Calu3 (cell line): Measurements from ENCODE around the gene MRGPRE. TPM values are rescaled to one million over a fixed set of nuclear protein-coding genes. Genes with fewer than 3 reads are reported as not detected.

Experiments used
- BruUV-seq: library from RNA; stranded (reverse); fragments of 400-500 nt; replicated peaks from 2 replicates; lab custom pipeline; 2021; lab: Mats Ljungman, UMichigan
- CTCF ChIA-PET: fragments of 300-600 bp; sonication (Branson Sonifier 250); formaldehyde crosslinking; loops from one replicate; lab custom pipeline; 2022; ENCODE audit warnings: antibody characterized with exemption; lab: Charles Lee
- DNase-seq: peaks from one replicate; pipeline ENCODE4 v3.0.0; 2022
- H3K27ac Mint-ChIP-seq: one replicate; pipeline ENCODE4 v1.8.0; 2022; ENCODE audit warnings: mixed read lengths; ENCODE audit not compliant: unreplicated experiment
- H3K27me3 Mint-ChIP-seq: one replicate; pipeline ENCODE4 v1.8.0; 2022; ENCODE audit warnings: mixed read lengths; ENCODE audit not compliant: unreplicated experiment
- H3K36me3 Mint-ChIP-seq: one replicate; pipeline ENCODE4 v1.8.0; 2022; ENCODE audit warnings: mild to moderate bottlenecking, moderate library complexity, mixed read lengths; ENCODE audit not compliant: insufficient read depth, unreplicated experiment
- H3K4me1 Mint-ChIP-seq: one replicate; pipeline ENCODE4 v1.8.0; 2022; ENCODE audit warnings: mild to moderate bottlenecking, low read depth, mixed read lengths; ENCODE audit not compliant: unreplicated experiment
- H3K4me3 Mint-ChIP-seq: one replicate; pipeline ENCODE4 v1.8.0; 2022; ENCODE audit warnings: mild to moderate bottlenecking, low read depth, moderate library complexity, mixed read lengths; ENCODE audit not compliant: unreplicated experiment
- H3K9me3 Mint-ChIP-seq: one replicate; pipeline ENCODE4 v1.8.0; 2022; ENCODE audit warnings: low read depth, mixed read lengths; ENCODE audit not compliant: unreplicated experiment
- intact Hi-C: fragments of 100-400 bp; cut with micrococcal nuclease; formaldehyde crosslinking; loops from one replicate; pipeline ENCODE4 v1.10.0; 2022; ENCODE audit not compliant: unreplicated experiment
- total RNA-seq: library from RNA; stranded (reverse); gene quantifications from 2 replicates; pipeline ENCODE4 v1.2.3, GENCODE V29; 2022
- TF ChIP-seq, protein P1 (sequence below): fragments of 200-600 bp; IDR thresholded peaks from one replicate; pipeline ENCODE4 v1.8.0; 2022; ENCODE audit warnings: antibody characterized with exemption; ENCODE audit not compliant: unreplicated experiment

MRGPRE gene
- total RNA-seq, 1 experiment from 2014 or later, result not detected

- no peaks in the 10 kb centered on the region for H3K36me3 Mint-ChIP-seq
- H3K9me3 Mint-ChIP-seq, result no peaks in the 10 kb centered on the region
- H3K27me3 Mint-ChIP-seq, result peaks cover 88% of the 10 kb centered on the region
- H3K27ac Mint-ChIP-seq, result no peak overlapping the region
- intact Hi-C loops, result no loop called here
- H3K4me3 Mint-ChIP-seq, result no peak overlapping the region
- TF ChIP-seq, protein P1, sequence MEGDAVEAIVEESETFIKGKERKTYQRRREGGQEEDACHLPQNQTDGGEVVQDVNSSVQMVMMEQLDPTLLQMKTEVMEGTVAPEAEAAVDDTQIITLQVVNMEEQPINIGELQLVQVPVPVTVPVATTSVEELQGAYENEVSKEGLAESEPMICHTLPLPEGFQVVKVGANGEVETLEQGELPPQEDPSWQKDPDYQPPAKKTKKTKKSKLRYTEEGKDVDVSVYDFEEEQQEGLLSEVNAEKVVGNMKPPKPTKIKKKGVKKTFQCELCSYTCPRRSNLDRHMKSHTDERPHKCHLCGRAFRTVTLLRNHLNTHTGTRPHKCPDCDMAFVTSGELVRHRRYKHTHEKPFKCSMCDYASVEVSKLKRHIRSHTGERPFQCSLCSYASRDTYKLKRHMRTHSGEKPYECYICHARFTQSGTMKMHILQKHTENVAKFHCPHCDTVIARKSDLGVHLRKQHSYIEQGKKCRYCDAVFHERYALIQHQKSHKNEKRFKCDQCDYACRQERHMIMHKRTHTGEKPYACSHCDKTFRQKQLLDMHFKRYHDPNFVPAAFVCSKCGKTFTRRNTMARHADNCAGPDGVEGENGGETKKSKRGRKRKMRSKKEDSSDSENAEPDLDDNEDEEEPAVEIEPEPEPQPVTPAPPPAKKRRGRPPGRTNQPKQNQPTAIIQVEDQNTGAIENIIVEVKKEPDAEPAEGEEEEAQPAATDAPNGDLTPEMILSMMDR, result no peak
- no TSS peak for BruUV-seq
- no peak for DNase-seq
- CTCF ChIA-PET, result no interaction called here
- no peaks in the 10 kb centered on the region for H3K4me1 Mint-ChIP-seq
These were observed 2.3 kb downstream of the MRGPRE start for GRCh38 chr11:3229673-3230630.

- intact Hi-C loops, result no loop called here
- Mint-ChIP-seq H3K36me3 (no peaks in the 10 kb centered on the region), H3K9me3 (no peaks in the 10 kb centered on the region), H3K4me3 (no peak overlapping the region), H3K27ac (no peak overlapping the region), H3K4me1 (no peaks in the 10 kb centered on the region), H3K27me3 (peaks cover 88% of the 10 kb centered on the region)
- TF ChIP-seq, protein P1, result no peak
- no TSS peak for BruUV-seq
- DNase-seq, result no peak
- CTCF ChIA-PET, result no interaction called here
These were observed 3.8 kb downstream of the MRGPRE start for GRCh38 chr11:3228445-3228829.

DNA sequence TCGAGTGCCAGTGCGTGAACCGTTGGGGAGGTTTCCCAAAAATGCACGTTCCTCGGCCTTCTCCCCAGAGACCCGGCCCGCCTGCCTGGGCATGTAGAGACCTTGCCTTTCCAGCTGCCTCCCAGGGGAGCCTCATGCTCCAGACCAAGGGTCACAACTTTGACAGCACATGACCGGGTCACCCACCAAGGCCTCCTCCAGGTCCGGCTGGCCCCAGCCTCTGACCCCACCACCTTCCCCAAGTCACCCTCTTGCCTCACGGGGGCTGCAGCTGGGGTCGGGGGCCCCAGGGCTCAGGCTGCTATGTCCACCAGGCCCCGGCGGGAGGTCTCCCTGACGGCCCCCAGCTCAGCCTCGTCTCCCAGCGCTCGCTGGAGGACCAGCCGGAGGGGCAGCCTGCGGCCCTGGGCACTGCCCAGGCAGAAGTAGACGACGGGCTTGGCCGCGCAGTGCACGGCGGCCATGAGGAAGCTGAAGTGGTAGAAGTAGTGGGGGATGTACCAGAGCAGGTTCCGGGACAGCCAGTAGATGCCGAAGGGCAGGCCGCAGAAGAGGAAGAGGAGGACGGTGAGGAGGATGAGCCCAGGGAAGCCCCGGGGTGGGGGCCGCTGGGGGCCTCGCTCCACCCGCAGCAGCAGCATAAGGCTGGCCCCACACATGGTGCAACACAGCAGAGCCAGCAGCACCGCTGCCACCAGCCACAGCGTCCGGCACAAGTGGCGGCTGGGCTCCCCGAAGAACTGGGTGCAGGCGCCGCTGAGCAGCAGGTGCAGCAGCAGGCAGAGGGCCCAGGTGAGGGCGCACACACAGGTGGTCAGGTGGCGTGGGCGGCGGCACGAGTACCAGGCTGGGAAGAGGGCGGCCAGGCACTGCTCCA, 4.4 kb downstream of the MRGPRE start:
- no peaks in the 10 kb centered on the region for H3K4me1 Mint-ChIP-seq
- CTCF ChIA-PET, result no interaction called here
- no peak overlapping the region for H3K4me3 Mint-ChIP-seq
- TF ChIP-seq, protein P1, result no peak
- BruUV-seq, result no TSS peak
- no peak overlapping the region for H3K27ac Mint-ChIP-seq
- peaks cover 88% of the 10 kb centered on the region for H3K27me3 Mint-ChIP-seq
- no peak for DNase-seq
- no peaks in the 10 kb centered on the region for H3K36me3 Mint-ChIP-seq
- intact Hi-C loops, result no loop called here
- H3K9me3 Mint-ChIP-seq, result no peaks in the 10 kb centered on the region

DNA sequence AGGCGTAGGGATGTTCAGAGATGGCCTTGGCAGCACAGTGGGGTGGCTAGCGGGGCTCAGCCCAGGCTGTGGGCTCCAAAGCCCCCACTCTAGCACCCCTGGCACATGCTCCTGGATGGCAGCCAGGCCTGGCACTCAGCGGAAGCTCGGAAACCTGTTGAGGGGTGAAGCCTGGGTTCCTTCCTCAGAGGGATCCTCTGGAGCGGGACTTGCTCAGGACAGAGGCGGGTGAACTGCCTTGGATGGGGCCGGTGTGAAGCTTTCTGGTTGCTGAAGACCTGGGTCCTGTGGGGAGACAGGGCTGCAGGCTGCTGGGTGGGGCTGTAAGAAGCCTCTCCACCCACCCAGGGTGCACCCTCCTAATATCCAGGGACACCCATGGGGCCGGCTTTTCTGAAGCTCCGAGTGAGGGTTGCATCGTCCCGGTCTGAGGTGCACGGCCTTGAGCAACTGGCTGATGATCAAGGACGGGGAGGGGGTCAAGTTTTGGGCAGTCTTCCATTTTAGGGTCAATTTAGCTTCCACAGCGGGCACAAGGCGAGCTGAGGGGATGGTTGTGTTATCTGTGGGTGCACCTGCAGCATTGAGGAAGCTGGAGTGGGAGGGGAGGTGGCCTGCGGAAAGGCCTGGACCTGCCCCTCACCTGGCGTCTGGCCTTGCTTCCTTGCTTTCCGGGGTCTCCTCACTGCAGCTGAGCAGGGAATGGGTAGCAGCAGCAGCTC, 5.2 kb downstream of the MRGPRE start:
- TF ChIP-seq, protein P1, result no peak
- Mint-ChIP-seq H3K9me3 (no peaks in the 10 kb centered on the region), H3K36me3 (no peaks in the 10 kb centered on the region), H3K4me3 (no peak overlapping the region), H3K27me3 (peaks cover 88% of the 10 kb centered on the region), H3K4me1 (no peaks in the 10 kb centered on the region), H3K27ac (no peak overlapping the region)
- no TSS peak for BruUV-seq
- intact Hi-C loops, result no loop called here
- CTCF ChIA-PET, result no interaction called here
- DNase-seq, result no peak
